ENCODE data around the gene JUP.
A peak's percentile ranks its signal among the peaks of the same experiment; 100 is the strongest.

- TF ChIP-seq, protein P1, sequence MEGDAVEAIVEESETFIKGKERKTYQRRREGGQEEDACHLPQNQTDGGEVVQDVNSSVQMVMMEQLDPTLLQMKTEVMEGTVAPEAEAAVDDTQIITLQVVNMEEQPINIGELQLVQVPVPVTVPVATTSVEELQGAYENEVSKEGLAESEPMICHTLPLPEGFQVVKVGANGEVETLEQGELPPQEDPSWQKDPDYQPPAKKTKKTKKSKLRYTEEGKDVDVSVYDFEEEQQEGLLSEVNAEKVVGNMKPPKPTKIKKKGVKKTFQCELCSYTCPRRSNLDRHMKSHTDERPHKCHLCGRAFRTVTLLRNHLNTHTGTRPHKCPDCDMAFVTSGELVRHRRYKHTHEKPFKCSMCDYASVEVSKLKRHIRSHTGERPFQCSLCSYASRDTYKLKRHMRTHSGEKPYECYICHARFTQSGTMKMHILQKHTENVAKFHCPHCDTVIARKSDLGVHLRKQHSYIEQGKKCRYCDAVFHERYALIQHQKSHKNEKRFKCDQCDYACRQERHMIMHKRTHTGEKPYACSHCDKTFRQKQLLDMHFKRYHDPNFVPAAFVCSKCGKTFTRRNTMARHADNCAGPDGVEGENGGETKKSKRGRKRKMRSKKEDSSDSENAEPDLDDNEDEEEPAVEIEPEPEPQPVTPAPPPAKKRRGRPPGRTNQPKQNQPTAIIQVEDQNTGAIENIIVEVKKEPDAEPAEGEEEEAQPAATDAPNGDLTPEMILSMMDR (conservative IDR thresholded peaks at IDR 0.05; ENCODE audit: low read length), result no peak
- TF ChIP-seq EZH2phosphoT487 (IDR thresholded peaks at IDR 0.05; ENCODE audit: borderline replicate concordance, low read depth, low read length), result 0 out of 2 replicates have a peak, but pooled peaks have one; percentile 57
Observed at GRCh38 chr17:41734139-41734948, 52.2 kb downstream of the JUP start, which contains the start of gene HAP1.

Data from OCI-LY7 (cell line).